GM12865 (cell line): ENCODE data around the gene CACNA1B.
"Not testable (repeated sequence)": the region's sequence is repeated elsewhere in the genome, so short reads cannot be mapped to it uniquely, and the experiment has no call there.

ENCODE experiments used
- DNase-seq: peaks from one replicate; pipeline ENCODE4 v3.0.0; 2010; ENCODE audit warnings: low read depth
- H3K4me3 ChIP-seq: 2 replicates; pipeline ENCODE4 v1.5.1; 2011; ENCODE audit warnings: mild to moderate bottlenecking, low read depth, low read length, control low read depth
- TF ChIP-seq, protein P1 (sequence below): IDR thresholded peaks from 2 replicates; pipeline ENCODE4 v1.5.1; 2011; ENCODE audit warnings: low read length, control low read depth, low read depth, inconsistent platforms; ENCODE audit not compliant: insufficient read depth; ENCODE audit errors: missing control alignments

CACNA1B gene

DNA sequence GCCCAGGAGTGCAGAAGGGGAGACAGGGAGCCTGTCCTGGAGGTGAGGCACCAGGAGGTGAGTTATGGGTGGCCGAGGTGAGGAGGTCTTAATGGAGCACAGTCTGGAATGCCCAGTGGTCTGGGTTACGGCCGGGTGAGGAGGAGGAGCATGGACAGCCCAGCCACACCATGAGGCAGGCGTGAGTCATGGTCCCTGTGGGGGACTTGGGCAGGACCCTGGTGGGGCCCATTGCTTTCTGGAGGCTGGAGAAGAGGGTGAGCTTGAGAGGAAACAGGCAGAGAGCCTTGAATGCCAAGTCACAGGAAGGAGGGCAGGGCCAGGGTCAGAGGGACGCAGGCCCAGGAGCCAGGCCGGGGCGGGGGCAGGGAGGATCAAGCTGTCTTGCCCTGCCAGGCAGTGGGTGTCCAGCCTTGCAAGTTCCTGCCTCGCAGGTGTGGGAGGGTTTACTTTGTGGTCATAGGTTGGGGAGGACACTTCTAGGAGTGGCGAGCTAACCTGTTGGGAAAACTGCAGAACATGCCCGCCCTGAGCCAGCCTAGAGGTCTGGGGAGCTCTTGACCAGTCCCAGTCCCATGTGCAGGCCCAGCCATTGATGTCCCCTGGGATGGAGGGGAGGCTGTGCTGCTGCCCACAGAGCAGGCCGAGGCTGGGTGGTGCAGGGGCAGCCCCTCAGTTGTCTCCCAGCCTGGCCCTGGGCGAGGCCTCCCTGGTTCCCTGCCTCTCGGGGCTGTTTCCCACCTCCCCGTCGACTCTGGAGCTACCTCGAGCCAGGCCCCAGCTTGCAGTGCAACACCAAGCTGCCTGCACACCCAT, 2.8 kb downstream of the CACNA1B start:
- H3K4me3 ChIP-seq, result no peak overlapping the region
- TF ChIP-seq, protein P1, sequence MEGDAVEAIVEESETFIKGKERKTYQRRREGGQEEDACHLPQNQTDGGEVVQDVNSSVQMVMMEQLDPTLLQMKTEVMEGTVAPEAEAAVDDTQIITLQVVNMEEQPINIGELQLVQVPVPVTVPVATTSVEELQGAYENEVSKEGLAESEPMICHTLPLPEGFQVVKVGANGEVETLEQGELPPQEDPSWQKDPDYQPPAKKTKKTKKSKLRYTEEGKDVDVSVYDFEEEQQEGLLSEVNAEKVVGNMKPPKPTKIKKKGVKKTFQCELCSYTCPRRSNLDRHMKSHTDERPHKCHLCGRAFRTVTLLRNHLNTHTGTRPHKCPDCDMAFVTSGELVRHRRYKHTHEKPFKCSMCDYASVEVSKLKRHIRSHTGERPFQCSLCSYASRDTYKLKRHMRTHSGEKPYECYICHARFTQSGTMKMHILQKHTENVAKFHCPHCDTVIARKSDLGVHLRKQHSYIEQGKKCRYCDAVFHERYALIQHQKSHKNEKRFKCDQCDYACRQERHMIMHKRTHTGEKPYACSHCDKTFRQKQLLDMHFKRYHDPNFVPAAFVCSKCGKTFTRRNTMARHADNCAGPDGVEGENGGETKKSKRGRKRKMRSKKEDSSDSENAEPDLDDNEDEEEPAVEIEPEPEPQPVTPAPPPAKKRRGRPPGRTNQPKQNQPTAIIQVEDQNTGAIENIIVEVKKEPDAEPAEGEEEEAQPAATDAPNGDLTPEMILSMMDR, result no peak
- DNase-seq, result no peak

DNA sequence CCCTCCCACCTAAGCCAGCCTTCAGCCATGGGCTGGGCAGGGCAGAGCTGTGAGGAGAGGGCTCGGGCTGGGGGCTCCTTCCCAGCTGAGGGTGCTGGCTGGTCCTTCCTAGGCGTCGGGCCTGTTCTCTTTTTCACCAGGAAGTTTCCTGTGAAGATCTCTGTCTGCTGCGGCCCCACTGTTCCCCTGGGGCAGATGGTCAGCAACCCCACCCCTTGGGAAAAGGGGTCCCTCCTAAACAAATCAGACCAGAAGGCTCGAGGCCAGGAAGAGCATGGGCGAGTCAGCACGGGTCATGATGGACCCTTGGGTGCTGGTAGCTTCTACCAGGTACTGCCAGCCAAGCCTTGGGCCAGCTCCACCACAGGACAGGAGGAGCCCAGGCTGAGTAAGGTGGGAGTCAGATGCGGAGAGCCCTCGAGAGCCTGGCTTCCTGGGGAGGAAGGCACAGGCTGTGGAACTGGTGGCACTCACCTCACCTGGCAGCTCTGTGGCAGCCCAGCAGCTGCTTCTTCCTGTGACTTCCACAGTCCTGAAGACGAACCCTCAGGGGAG, 3.5 kb downstream of the CACNA1B start:
- TF ChIP-seq, protein P1, result no peak
- DNase-seq, result no peak
- no peak overlapping the region for H3K4me3 ChIP-seq

DNA sequence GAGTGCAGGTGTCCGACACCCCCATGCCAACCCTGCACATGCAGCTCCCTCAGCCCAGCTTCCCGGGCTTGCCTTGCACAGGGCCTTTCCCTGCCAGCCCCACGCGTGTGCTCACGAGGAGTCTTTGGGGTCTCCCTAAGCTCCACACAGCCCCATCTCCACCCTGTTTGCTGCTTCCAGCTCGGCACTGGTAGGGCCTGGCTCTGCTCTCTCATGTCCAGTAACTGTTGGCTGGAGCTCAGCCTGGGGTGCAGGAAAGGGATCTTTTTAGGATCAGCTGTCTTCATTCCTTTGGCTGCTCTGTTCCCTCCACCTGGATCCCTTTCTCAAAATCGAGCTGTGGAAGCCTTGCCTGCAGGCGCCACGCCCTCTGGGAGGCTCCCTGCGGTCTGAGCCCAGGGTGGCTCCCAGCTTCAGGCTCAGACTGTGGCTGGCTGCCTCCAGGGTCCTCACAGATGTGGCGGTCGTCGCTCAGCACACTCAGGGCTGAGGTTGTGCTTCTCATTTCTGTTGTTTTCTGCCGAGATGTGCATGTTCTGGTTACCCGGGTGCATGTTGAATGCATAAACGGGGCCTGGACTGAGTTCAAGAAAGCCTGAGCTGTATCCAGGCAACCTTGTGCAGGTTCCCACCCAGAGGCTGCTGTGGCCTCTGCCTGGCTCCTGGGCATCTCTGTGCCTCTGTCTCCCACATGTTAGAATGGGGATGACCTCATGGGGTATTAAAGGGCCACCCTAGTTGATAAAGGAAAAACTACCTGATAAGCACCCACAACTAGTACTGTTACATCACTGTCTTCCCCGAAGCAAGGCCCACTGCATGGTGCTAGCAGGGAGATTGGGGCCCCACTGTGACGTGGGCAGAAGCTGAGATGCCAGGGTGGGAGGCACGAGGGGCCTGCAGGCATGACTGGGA, 4.3 kb downstream of the CACNA1B start:
- TF ChIP-seq, protein P1, result no peak
- no peak overlapping the region for H3K4me3 ChIP-seq
- DNase-seq, result no peak

DNA sequence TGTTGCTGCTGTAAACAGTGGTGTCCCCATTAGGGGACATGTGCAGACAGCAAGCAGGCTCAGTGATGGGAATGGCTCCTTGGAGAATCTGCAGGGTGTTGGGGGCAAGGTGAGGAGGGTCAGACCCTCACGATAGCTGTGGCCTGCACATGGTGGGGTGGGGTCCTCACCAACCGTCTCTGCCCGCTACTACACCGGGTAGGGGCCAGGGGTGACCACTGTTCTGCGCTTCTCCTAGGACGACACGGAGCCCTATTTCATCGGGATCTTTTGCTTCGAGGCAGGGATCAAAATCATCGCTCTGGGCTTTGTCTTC, 4.9 kb downstream of the CACNA1B start:
- no peak overlapping the region for H3K4me3 ChIP-seq
- TF ChIP-seq, protein P1, result no peak
- DNase-seq, result no peak

DNA sequence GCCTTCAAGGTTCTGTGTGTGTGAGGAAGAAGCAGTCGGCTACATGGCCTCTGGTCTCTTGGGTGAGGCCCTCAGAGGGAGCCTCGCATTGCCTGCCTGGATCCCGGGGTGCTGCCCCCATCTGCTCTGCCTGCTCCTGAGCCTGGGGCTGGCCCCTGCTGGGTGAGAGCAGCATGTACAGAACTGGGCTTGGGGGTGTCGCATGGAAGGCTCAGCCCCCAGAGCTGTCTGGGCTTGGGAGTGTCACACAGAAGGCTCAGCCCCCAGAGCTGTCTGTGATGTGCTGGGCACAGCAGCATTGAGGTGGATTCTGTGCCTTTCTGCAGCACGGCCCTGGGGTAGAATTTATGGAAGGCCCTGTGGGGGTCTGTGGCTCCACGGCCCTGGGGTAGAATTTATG, 6.4 kb downstream of the CACNA1B start:
- not testable (repeated sequence) for H3K4me3 ChIP-seq, DNase-seq

DNA sequence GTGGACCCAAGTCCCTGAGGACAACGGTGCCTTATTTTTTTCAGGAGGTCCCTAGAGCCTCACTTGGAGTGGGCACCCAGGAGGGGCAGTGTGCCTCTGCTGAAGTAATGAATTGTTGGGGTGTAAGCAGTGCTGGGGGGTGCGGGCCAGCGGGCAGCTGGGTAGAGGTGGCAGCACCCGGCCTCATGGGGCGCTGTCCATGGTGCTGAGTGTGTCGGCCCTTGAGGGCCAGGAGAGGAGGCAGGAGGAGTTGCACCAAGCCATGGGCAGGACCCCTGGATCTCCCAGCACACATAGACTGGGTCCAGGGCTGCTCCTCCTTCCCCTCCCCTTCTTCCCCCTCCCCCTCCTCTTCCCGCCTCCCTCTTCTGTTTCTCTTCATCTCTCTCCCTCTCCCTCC, 7.0 kb downstream of the CACNA1B start:
- H3K4me3 ChIP-seq, DNase-seq: not testable (repeated sequence)

DNA sequence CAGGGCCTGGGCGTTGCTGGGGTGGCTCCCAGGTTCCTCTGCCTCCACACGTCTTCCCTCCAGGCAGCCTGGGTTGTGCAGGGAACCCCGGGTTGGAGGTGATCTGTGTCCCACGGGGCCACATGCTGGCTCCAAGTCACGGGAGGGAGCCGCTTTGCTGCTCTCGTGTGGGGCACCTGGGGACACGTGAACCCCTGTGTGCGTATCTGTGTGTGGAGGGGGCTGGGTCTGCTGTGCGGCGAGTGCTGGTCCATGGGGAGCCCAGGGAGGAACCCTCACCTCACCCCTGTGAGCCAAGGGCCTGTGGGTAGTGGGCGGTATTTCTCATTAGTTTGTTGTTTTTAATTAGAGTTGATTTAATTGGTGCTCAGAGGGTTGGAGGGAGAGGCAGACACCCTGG, 7.5 kb downstream of the CACNA1B start:
- DNase-seq, H3K4me3 ChIP-seq: not testable (repeated sequence)

DNA sequence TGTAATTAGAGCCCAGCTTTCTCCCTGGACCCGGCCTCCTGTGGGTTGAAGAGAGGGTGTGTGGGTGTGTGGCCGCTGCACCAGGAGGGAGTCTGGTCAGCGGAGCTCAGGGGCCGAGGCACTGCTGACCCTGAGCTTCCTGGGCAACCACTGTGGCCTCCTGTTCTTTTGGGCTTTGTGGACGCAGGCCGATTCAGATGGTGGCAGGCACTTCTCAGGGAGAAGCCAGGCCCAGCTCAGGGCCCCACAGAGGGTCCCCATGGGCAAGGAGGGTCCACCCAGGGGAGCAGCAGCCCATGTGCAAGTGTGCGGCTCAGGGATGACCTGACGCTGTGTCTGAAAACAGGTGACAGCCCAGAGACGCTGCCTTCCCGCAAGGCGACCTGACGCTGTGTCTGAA, 11.0 kb downstream of the CACNA1B start:
- H3K4me3 ChIP-seq, DNase-seq: not testable (repeated sequence)

DNA sequence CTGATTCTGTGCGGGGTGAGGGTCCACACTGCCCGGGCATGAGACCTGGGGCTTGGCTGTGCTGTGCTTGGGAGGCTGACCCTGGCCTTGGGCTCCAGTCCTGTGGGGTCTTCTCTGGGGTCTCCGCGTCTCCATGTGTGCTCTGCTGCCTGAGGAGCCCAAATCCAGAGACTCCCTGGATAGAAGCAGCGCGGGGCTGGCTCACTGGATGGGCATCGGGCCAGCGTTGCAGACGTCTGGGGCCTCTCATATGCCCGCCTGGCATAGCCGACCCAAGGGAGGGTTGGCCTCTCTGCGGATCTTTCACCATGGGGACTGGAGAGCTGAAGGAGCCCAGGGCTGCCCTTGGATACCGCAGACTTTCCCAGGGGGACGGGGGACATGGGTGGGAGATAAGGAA, 12.4 kb downstream of the CACNA1B start:
- DNase-seq, H3K4me3 ChIP-seq: not testable (repeated sequence)

DNA sequence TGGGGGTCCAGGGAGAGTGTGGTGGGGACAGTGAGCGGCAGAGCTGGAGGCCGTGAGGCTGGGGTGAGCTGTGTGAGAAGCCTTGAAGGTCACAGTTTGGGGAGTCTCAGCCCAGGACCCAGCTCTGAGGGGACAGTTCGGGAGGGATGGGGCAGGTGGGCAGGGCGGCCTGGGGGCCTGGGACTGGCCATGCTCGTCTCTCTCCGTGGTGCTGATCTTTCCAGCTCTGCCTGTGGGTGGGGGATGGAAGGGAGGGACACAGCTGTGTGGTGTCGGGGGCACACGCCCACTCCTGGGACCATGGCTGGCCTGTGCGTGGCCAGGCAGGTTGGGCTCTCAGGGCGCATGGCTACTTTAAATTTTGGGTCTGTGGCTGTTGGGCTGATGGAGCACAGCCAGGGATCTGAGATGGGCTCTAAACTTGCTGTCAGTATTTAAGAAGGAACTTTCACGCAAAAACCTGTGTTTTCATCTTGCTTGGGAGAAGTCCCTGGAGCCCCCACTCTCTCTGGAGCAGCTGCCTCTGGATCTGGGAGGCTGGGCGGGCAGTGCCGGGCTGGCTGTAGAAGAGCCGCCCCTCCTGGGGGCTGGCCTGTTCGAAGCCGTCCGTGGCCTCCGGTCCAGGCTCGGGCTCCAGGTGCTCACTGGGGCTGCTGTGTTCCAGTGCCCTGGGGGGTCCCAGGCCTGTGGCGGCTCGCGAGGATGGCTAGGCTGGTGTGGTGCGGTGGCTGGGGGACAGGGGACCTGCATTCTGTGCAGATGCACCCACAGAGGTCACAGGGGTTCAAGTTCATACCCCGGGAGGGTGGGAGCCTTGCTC, 13.4 kb downstream of the CACNA1B start:
- H3K4me3 ChIP-seq, DNase-seq: not testable (repeated sequence)
